Adrenal gland (tissue), 12 donors: ENCODE results near the gene POLR2J. TPM values are rescaled to one million over a fixed set of nuclear protein-coding genes. Genes with fewer than 3 reads are reported as not detected.
A peak's percentile ranks its signal among the peaks of the same experiment; 100 is the strongest.

Experiments used
- DNase-seq, 7 donors: peaks; one replicate each; pipeline ENCODE4 v3.0.0-alpha.2; 2019 to 2020
- H3K27ac ChIP-seq, 5 donors: fragments of 200-600 bp; sonication (generic) in 4 of 5; 1 replicate in 3 of 5; 2 replicates in 2 of 5; pipeline versions ENCODE4 v1.5.1 to v1.8.0; 2016 to 2020; ENCODE audit warnings: mild to moderate bottlenecking in 1 of 5
- H3K27me3 ChIP-seq: fragments of 200-600 bp; 2 replicates; pipeline ENCODE4 v1.8.0; 2021
- H3K36me3 ChIP-seq, 2 donors: fragments of 200-600 bp; replicated peaks in 1 of 2; 1 replicate in 1 of 2; 2 replicates in 1 of 2; pipeline versions ENCODE4 v1.5.1 to v1.8.0; 2018 to 2022
- H3K4me1 ChIP-seq, 2 donors: fragments of 200-600 bp; replicated peaks in 1 of 2; 1 replicate in 1 of 2; 2 replicates in 1 of 2; pipeline versions ENCODE4 v1.5.1 to v1.8.0; 2018 to 2021
- H3K4me3 ChIP-seq, 4 donors: fragments of 200-600 bp; sonication (generic) in 3 of 4; one replicate each; pipeline ENCODE4 v1.5.1; 2016 to 2018
- H3K9me3 ChIP-seq, 3 donors: fragments of 200-600 bp; sonication (generic) in 1 of 3; replicated peaks in 1 of 3; 1 replicate in 2 of 3; 2 replicates in 1 of 3; pipeline versions ENCODE4 v1.5.1 to v1.8.0; 2016 to 2021
- CTCF ChIP-seq, 6 experiments: fragments of 450-650 bp in 4 of 6; fragments of 200-600 bp in 2 of 6; sonication (generic) in 1 of 6; IDR thresholded peaks; 1 replicate in 5 of 6; 2 replicates in 1 of 6; pipeline versions ENCODE4 v1.5.1 to v1.8.0; 2016 to 2021; ENCODE audit warnings: antibody characterized with exemption in 6 of 6, mild to moderate bottlenecking in 2 of 6, moderate library complexity in 1 of 6
- POLR2A ChIP-seq, 2 donors: fragments of 450-650 bp; IDR thresholded peaks; one replicate each; pipeline ENCODE4 v1.6.1; 2017; ENCODE audit warnings: antibody characterized with exemption in 2 of 2, mild to moderate bottlenecking in 2 of 2, moderate library complexity in 1 of 2
- WGBS, 4 donors: extraction: QIAGEN DNeasy Blood & Tissue Kit in 2 of 4; methylation state at CpG; one replicate each; pipeline versions ENCODE4 v1.1.5 to v1.1.7; 2013 to 2017; 5-methylcytosine and 5-hydroxymethylcytosine counted together
- intact Hi-C, 2 donors: fragments of 100-400 bp; cut with DNase I; formaldehyde crosslinking; loops; one replicate each; pipeline versions ENCODE4 v1.14.1 to v1.15.0; 2022 to 2023
- polyA plus RNA-seq, 3 donors: library from polyadenylated mRNA; stranded (reverse); fragments of 200-250 nt in 2 of 3; fragments of 350-450 nt in 1 of 3; fragmentation: Illumina TruSeq in 1 of 3; extraction: RNeasy Lipid Tissue Mini Kit (QIAGEN cat#74804) in 1 of 3; gene quantifications; one replicate each; pipeline ENCODE4 v1.2.3, GENCODE V29; 2013 to 2014
- total RNA-seq, 9 donors: library from RNA; depleted of rRNA in 4 of 9; stranded (reverse); fragments of >200 nt in 4 of 9; fragments of 120-200 nt in 1 of 9; fragmentation: NEBNext Ultra II Directional in 1 of 9; extraction: Animal tissue kit (Norgen Biotek cat#: 25700) in 1 of 9; gene quantifications; one replicate each; pipeline versions ENCODE4 v1.1.0 to v1.2.4, GENCODE V29; 2013 to 2023
- donor health status: healthy with polysubstance abuse.
- donor health status: Bipolar disorder and iron deficiency.
- donor health status: DM: yes; HTN: yes; CAD: no.
- donor health status: DM: no; HTN: no; CAD: no.
- donor health status: DM: no; HTN: no; CAD: no.
- donor health status: DM: yes; HTN: yes; CAD: no.

The POLR2J gene
- total and polyA plus RNA-seq, 12 donors: 15.0 to 295 (median 58.6) TPM

DNA sequence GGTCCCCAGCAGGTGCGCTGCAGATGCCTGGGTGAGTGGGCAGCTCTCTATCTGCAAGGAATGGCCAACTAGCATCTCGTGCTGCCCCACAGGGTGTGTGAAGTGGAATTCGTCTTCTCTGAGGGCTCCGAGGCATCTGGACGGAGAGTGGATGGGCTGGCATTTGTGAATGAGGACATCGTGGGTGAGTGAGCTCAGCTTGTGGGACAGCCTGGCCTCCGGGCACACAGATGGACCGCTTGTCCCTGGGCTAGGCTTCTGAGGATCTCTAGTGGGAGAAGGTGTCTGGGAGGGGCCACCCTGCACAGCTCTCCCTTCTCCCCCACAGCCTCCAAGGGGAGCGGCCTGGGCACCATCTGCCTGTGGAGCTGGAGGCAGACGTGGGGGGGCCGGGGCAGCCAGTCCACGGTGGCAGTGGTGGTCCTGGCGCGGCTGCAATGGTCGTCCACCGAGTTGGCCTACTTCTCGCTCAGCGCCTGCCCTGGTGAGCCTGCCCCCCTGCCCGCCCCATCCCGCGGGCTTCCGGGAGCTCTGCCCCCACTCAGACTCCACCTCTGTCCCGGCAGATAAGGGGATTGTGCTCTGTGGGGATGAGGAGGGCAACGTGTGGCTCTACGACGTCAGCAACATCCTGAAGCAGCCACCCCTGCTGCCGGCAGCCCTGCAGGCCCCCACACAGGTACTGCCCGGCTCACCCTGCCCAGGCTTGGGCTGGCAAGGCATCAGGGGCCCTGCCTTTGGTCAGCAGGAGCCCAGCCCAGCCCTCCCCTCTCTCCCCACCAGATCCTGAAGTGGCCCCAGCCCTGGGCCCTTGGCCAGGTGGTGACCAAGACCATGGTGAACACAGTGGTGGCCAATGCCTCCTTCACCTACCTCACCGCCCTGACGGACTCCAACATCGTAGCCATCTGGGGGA lies 6.3 kb downstream of the POLR2J start:
- 75 to 91% (median 80%) methylated on average over 7 to 31 of the region's 31 CpGs for WGBS, 4 donors
- no peak overlapping the region for H3K4me3 ChIP-seq
- H3K4me1 ChIP-seq: peaks cover 8 to 18% of the 10 kb centered on the region in 2 donors
- intact Hi-C loops: no loop called here
- peaks cover 0 to 22% of the 10 kb centered on the region in 2 donors for H3K36me3 ChIP-seq
- no peak for TF ChIP-seq CTCF (IDR thresholded peaks at IDR 0.05)
- TF ChIP-seq POLR2A (IDR thresholded peaks at IDR 0.05): no peak
- peak in 4 of 7 donors; percentile 7 to 51 (median 20) for DNase-seq
- H3K9me3 ChIP-seq: no peaks in the 10 kb centered on the region
- no peaks in the 10 kb centered on the region for H3K27me3 ChIP-seq
- no peak overlapping the region for H3K27ac ChIP-seq

DNA sequence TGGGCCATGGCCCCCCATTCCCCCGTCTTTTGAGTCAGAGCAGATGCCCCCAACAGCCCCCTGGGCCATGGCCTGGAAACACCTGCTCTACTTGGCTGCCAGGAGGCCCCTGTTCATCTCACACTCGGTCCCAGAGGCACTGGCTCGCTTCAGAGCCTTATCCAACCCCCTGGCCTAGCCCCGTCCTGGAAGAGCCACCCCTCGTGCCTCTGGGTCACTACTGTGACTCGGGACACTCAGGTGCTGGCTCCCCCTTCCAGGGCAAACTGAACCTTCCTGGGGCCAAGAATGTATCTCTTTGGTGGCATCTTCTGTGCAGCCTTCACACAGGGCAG lies 7.0 kb downstream of the POLR2J start:
- H3K4me3 ChIP-seq: no peak overlapping the region
- DNase-seq: peak in 3 of 7 donors; percentile 0 to 11 (median 4)
- no peak for TF ChIP-seq CTCF (IDR thresholded peaks at IDR 0.05)
- no peak for TF ChIP-seq POLR2A (IDR thresholded peaks at IDR 0.05)
- peaks cover 0 to 22% of the 10 kb centered on the region in 2 donors for H3K36me3 ChIP-seq
- H3K4me1 ChIP-seq: peaks cover 8 to 21% of the 10 kb centered on the region in 2 donors
- 60 to 92% (median 88%) methylated on average over 1 to 6 of the region's 6 CpGs for WGBS, 4 donors
- H3K9me3 ChIP-seq: no peaks in the 10 kb centered on the region
- H3K27ac ChIP-seq: no peak overlapping the region
- intact Hi-C loops: no loop called here
- no peaks in the 10 kb centered on the region for H3K27me3 ChIP-seq

DNA sequence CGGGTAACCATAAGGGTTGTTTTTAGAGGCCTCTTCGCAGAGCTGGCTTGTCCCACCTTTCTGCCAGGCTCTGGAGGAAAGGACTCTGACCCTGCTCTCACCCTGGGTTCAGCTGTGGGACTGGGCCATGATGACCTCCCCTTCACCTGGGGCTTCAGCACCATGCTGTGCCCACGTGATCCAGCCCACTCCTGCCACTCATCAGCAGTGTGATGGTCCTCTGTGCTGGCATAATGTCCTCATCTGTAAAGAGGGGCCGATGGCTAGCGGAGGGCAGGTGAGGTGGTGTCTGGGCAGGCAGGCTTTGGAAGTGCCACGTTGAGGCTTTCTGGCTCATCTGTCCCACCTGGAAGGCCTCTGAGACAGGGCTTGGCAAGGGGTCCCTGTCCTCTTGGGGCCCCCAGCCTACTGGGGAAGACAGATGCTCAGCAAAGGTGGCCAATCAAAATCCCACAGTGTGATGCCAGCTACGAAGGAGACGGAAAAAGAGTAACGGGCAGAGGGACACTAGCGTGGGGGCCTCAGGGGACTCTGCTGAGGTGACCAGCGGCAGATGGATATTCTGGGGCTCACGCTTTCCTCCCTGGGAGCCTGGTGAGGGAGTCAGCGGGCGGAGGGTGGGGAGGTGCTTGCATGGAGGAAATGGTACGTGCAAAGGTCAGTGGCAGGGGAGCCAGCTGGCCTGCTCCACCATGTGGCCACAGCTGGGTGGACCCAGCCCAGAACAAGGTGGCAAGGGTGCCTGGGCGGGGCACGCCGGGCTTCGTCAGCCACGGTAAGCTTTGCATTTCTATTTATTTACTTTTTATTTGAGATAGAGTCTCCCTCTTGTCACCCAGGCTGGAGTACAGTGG lies 8.5 kb downstream of the POLR2J start:
- Histone ChIP-seq H3K27ac (peak overlapping the region in 2 of 5 donors; percentile 30 to 72), H3K4me1 (peaks cover 16 to 27% of the 10 kb centered on the region in 2 donors), H3K36me3 (peaks cover 0 to 18% of the 10 kb centered on the region in 2 donors), H3K4me3 (no peak overlapping the region), H3K27me3 (no peaks in the 10 kb centered on the region), H3K9me3 (no peaks in the 10 kb centered on the region)
- peak in 3 of 7 donors; percentile 6 to 49 (median 22) for DNase-seq
- TF ChIP-seq POLR2A (IDR thresholded peaks at IDR 0.05) (no peak), CTCF (IDR thresholded peaks at IDR 0.05) (no peak)
- 71 to 80% (median 76%) methylated on average over 16 to 20 of the region's 20 CpGs for WGBS, 4 donors
- intact Hi-C loops: loop anchor here in 1 of 2 donors (10.0 kb wide), 1 partner anchor 55 kb away; no protein-coding TSS in a partner anchor
